ENCODE results near the gene DIPK2B. TPM values are rescaled to one million over a fixed set of nuclear protein-coding genes. Genes with fewer than 3 reads are reported as not detected.

Gene DIPK2B
- total RNA-seq, 1 experiment from 2014 or later = not detected

DNA sequence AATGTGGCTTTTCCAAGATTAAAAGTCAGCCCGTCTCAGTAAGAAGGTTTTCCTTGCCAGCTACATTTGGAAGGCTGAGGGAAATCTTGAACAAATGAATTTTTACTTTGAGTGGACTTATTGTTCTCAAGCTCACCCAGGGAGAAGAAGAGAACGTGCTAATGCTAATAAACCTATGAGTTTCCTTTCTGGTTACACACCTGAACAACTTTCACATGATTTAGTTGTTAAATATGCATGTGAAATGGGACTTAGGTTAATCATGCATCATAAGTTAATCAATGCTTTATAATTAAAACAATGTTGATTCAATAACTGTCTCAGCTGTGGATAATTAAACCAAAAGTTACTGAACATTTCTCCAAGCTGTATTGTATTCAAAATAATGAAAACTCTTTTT, 33.9 kb downstream of the DIPK2B start:
- in situ Hi-C loops (cut with HindIII; ENCODE audit: low pct_unique_long_range_greater_than_20kb, low sequenced_read_pairs) = no loop called here
- DNase-seq (ENCODE audit: low read depth) = no peak

DNA sequence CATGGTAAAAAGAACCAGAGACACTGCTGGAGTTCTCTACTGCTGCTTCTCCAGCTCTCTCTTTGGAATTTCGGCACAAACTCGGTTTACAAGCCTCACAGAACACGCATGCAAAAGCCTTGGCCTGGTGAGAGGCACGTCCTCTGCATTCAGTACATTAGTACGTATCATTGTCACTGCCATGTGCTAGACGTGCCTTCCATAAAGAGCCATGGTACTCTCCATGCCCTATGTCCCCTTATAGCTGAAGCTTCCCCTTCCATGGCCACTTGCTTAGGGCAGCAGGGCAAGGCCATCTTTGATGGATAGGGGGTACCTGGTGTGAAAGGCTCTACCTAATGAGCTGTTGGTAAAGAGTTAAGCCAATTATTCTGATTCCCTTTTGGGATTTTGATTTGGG, 35.0 kb downstream of the DIPK2B start:
- no peak for DNase-seq (ENCODE audit: low read depth)
- in situ Hi-C loops (cut with HindIII; ENCODE audit: low pct_unique_long_range_greater_than_20kb, low sequenced_read_pairs) = no loop called here

DNA sequence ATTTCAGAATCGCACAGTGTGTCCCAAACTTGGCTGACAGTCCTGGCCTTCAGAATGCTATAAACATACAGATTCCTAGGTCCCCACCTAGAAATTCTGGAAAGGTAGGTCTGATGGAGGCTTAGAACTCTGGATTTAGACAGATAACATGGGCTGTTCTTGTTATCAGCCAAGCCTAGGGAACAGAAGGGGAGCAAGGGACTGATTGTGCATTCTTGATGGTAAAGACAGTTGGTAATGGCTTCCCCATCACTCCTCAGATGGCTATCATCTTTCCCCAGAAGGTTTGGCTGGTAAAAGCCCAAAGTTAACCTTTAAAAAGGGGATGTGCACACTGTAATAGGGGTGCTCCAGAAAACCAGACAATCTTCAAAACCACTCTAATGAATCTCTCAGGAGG, 35.7 kb downstream of the DIPK2B start:
- DNase-seq (ENCODE audit: low read depth) = no peak
- in situ Hi-C loops (cut with HindIII; ENCODE audit: low pct_unique_long_range_greater_than_20kb, low sequenced_read_pairs) = no loop called here

DNA sequence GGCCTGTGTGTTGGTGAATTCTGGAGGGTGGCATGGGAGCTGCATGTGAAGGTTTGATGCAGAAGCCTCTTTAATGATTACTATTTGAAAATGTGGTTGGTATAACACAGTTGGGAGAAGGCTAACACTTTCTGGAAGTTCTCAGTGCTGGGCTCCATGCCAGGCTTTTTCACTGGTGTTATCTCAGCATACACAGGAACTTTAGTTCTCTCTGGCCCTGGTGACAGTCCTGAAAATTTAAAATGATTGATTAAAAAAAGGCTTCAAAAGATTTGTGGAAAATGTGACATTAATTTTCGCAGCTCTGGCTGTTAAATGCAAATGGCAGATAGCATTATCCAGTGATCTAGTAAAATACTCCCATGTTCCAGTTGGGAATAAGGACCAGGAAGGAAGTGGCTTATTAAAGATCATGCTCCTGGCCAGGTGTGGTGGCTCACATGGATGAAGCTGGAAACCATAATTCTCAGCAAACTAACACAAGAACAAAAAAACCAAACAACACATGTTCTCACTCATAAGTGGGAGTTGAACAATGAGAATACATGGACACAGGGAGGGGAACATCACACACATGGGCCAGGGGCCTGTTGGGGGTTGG, 36.6 kb downstream of the DIPK2B start:
- DNase-seq (ENCODE audit: low read depth) = no peak
- in situ Hi-C loops (cut with HindIII; ENCODE audit: low pct_unique_long_range_greater_than_20kb, low sequenced_read_pairs) = no loop called here

DNA sequence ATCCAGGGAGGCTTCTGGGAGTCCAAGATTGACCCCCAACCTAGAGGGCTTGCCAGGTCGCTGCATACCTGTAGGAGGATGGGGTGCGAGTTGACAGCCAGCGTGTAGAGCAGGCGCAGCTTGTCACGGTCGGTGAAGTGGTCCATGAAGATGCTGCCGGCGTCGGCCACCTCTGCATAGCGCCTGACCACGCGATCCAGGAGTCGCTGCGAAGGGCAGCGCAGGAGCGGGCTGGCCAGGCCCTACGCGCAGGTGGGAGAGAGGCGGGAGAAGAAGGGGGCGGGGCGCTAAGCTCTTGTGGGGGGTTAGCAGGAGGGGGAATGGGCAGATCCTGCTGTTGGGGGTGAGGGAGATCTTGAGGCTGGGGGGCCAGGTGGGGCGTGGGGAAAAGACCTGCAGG, 43.0 kb downstream of the DIPK2B start:
- no peak for DNase-seq (ENCODE audit: low read depth)
- in situ Hi-C loops (cut with HindIII; ENCODE audit: low pct_unique_long_range_greater_than_20kb, low sequenced_read_pairs) = no loop called here

DNA sequence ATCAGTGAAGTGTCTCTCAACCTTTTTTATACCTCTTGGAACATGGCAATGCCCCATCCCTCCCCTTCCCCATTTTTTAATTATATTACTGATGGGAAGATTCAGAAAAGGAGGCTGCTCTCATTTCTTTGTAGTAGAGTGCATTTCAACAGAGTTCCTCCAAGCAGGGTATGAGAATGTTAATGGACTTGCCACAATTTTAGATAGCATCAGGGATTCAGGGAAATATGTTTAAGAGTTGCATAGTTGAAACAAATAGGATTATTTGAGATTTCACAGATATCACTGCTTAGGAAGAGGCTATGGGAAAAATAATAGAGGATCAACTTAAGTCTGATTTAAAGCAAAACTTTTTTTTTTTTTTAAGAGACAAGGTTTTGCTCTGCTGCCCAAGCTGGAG, 46.2 kb downstream of the DIPK2B start:
- no peak for DNase-seq (ENCODE audit: low read depth)
- in situ Hi-C loops (cut with HindIII; ENCODE audit: low pct_unique_long_range_greater_than_20kb, low sequenced_read_pairs) = no loop called here

DNA sequence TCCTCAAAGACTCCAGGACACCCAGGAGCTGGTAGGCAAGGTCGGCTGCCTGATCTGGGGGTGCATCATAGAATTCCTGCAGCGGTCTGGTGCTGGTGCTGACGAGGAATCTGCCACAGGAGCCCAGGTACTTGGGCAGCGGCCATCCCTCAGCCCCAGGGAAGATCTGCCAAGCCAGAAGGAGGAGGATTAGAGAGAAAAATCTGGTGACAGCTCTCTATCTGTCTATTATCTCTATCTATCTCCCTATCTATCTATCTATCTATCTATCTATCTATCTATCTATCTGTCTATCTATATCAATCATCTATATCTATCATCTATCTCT, 46.7 kb downstream of the DIPK2B start:
- in situ Hi-C loops (cut with HindIII; ENCODE audit: low pct_unique_long_range_greater_than_20kb, low sequenced_read_pairs) = no loop called here
- no peak for DNase-seq (ENCODE audit: low read depth)

All from Caki2 (cell line).